Panc1 (cell line): Measurements from ENCODE around the gene GPC1. TPM values are rescaled to one million over a fixed set of nuclear protein-coding genes. Genes with fewer than 3 reads are reported as not detected.

ENCODE experiments used
- ATAC-seq: fragments of 200-7000 bp; cut with Tn5 transposase; 2 replicates; pipeline ENCODE4 v1.9.1; 2020; ENCODE audit warnings: mild to moderate bottlenecking, moderate library complexity
- BruUV-seq: library from RNA; stranded (reverse); fragments of 400-500 nt; replicated peaks from 2 replicates; lab custom pipeline; 2021; lab: Mats Ljungman, UMichigan
- CTCF ChIA-PET: fragments of 300-600 bp; sonication (Branson Sonifier 250); formaldehyde crosslinking; loops from one replicate; lab custom pipeline; 2022; ENCODE audit warnings: antibody characterized with exemption; lab: Charles Lee
- POLR2A ChIA-PET: fragments of 300-600 bp; sonication (Branson Sonifier 250); formaldehyde crosslinking; loops from one replicate; lab custom pipeline; 2022; ENCODE audit warnings: antibody characterized with exemption; lab: Charles Lee
- DNase-seq: peaks from one replicate; pipeline ENCODE4 v3.0.0-alpha.2; 2010; ENCODE audit warnings: low read depth, low spot score
- H3K27ac ChIP-seq: 2 replicates; pipeline ENCODE4 v1.5.1; 2011; ENCODE audit warnings: mild to moderate bottlenecking, low read length, inconsistent platforms
- H3K27me3 ChIP-seq: fragments of 200-500 bp; sonication (Bioruptor generic); 2 replicates; pipeline ENCODE4 v1.6.0; 2014; ENCODE audit warnings: low read length, inconsistent platforms; ENCODE audit not compliant: control insufficient read depth, insufficient read depth
- H3K36me3 ChIP-seq: fragments of 200-500 bp; sonication (Bioruptor generic); 2 replicates; pipeline ENCODE4 v1.5.1; 2014; ENCODE audit warnings: inconsistent platforms, mild to moderate bottlenecking, low read length, moderate library complexity; ENCODE audit not compliant: control insufficient read depth, insufficient read depth
- H3K4me1 ChIP-seq: 2 replicates; pipeline ENCODE4 v1.5.1; 2011; ENCODE audit warnings: inconsistent platforms, mild to moderate bottlenecking, low read length, moderate library complexity; ENCODE audit not compliant: control insufficient read depth, insufficient read depth
- H3K4me3 ChIP-seq, 2 experiments: 2 replicates each; pipeline ENCODE4 v1.5.1; 2011 to 2012; ENCODE audit warnings: low read depth in 2 of 2, low read length in 2 of 2, mild to moderate bottlenecking in 2 of 2, inconsistent platforms in 1 of 2, moderate library complexity in 1 of 2
- H3K9me3 ChIP-seq: fragments of 200-500 bp; sonication (Bioruptor generic); 2 replicates; pipeline ENCODE4 v1.5.1; 2014; ENCODE audit warnings: low read depth, mild to moderate bottlenecking, inconsistent platforms, low read length, moderate library complexity; ENCODE audit not compliant: control insufficient read depth, insufficient read depth
- CTCF ChIP-seq: fragments of 450-650 bp; IDR thresholded peaks from 2 replicates; pipeline ENCODE4 v1.5.1; 2017; ENCODE audit warnings: mild to moderate bottlenecking
- POLR2AphosphoS5 ChIP-seq: IDR thresholded peaks from 2 replicates; pipeline ENCODE4 v1.6.1; 2012; ENCODE audit warnings: mild to moderate bottlenecking, low read depth, low read length, moderate library complexity
- REST ChIP-seq, 2 experiments: IDR thresholded peaks; 2 replicates each; pipeline ENCODE4 v1.6.1; 2011 to 2012; ENCODE audit warnings: low read depth in 2 of 2, control low read depth in 1 of 2, low read length in 1 of 2, mild to moderate bottlenecking in 1 of 2, moderate library complexity in 1 of 2; ENCODE audit not compliant: insufficient read depth in 1 of 2
- SIN3A ChIP-seq: IDR thresholded peaks from 2 replicates; pipeline ENCODE4 v1.6.1; 2012; ENCODE audit warnings: low read depth, mild to moderate bottlenecking, low read length, moderate library complexity, borderline replicate concordance; ENCODE audit not compliant: insufficient read depth
- TCF7L2 ChIP-seq: IDR thresholded peaks from 2 replicates; pipeline ENCODE4 v1.6.1; 2011; ENCODE audit warnings: mild to moderate bottlenecking, low read depth, low read length, inconsistent platforms
- in situ Hi-C: cut with HindIII; loops from 2 replicates; pipeline ENCODE4 v1.10.0; 2016; ENCODE audit warnings: low sequenced_read_pairs, low pct_unique_long_range_greater_than_20kb
- intact Hi-C: fragments of 100-400 bp; cut with micrococcal nuclease; formaldehyde crosslinking; loops from one replicate; pipeline ENCODE4 v1.10.0; 2022; ENCODE audit not compliant: unreplicated experiment
- total RNA-seq: library from RNA; stranded (reverse); gene quantifications from one replicate; pipeline ENCODE4 v1.2.1, GENCODE V29; 2021; ENCODE audit not compliant: unreplicated experiment

Gene GPC1
- total RNA-seq, 1 experiment from 2014 or later, result 88.7 TPM

- no peak overlapping the region for H3K4me3 ChIP-seq
- in situ Hi-C loops, result no loop called here
- CTCF ChIA-PET, result interaction anchor here (0.7 to 1.5 kb wide), 2 partner anchors 208 to 380 kb away, joined by 3 to 8 read pairs; no protein-coding TSS in a partner anchor
- intact Hi-C loops, result no loop called here
- POLR2A ChIA-PET, result no interaction called here
- peaks cover 2% of the 10 kb centered on the region; the same call in 1 of the 2 replicates for H3K4me1 ChIP-seq
- H3K9me3 ChIP-seq, result no peaks in the 10 kb centered on the region
- H3K27me3 ChIP-seq, result no peaks in the 10 kb centered on the region
- H3K36me3 ChIP-seq, result no peaks in the 10 kb centered on the region; the same call in 1 of the 2 replicates
- ATAC-seq (no peak), DNase-seq (no peak)
- no peak overlapping the region for H3K27ac ChIP-seq
- TF ChIP-seq POLR2AphosphoS5 (no peak), TCF7L2 (no peak), CTCF (no peak), REST (IDR thresholded peaks at IDR 0.05; ENCODE audit: insufficient read depth in 1 of 2, low read depth in 2 of 2, low read length in 1 of 2) (no peak), SIN3A (no peak)
- BruUV-seq, result no TSS peak
These were observed 5.3 kb downstream of the GPC1 start for GRCh38 chr2:240440704-240441320.

- Histone ChIP-seq H3K9me3 (no peaks in the 10 kb centered on the region), H3K4me3 (no peak overlapping the region), H3K4me1 (peaks cover 2% of the 10 kb centered on the region; the same call in 1 of the 2 replicates), H3K27ac (no peak overlapping the region), H3K27me3 (no peaks in the 10 kb centered on the region), H3K36me3 (no peaks in the 10 kb centered on the region)
- ATAC-seq, result no peak
- POLR2A ChIA-PET, result interaction anchor here (0.6 kb wide), 1 partner anchor 42 kb away, joined by 3 read pairs; no protein-coding TSS in a partner anchor
- CTCF ChIA-PET, result interaction anchor here (0.6 kb wide), 1 partner anchor 291 kb away, joined by 4 read pairs; no protein-coding TSS in a partner anchor
- DNase-seq, result no peak
- intact Hi-C loops (no loop called here), in situ Hi-C loops (no loop called here)
- TF ChIP-seq CTCF, result no peak
- no peak for TF ChIP-seq TCF7L2
- no peak for TF ChIP-seq REST (IDR thresholded peaks at IDR 0.05; ENCODE audit: insufficient read depth in 1 of 2, low read depth in 2 of 2, low read length in 1 of 2)
- no peak for TF ChIP-seq POLR2AphosphoS5
- no peak for TF ChIP-seq SIN3A
- no TSS peak for BruUV-seq
These were observed 6.0 kb downstream of the GPC1 start for GRCh38 chr2:240441326-240441992.
